CD14-positive monocyte (primary cell): ENCODE measurements around the gene LYRM7. TPM values are rescaled to one million over a fixed set of nuclear protein-coding genes. Genes with fewer than 3 reads are reported as not detected.
"Not testable (repeated sequence)": the region's sequence is repeated elsewhere in the genome, so short reads cannot be mapped to it uniquely, and the experiment has no call there.

ENCODE experiments used
- DNase-seq, 3 donors: peaks; one replicate each; pipeline ENCODE4 v3.0.0-alpha.2; 2011 to 2022
- H2AFZ ChIP-seq: 2 replicates; pipeline ENCODE4 v1.6.0; 2012; ENCODE audit warnings: mild to moderate bottlenecking, low read depth, low read length, inconsistent platforms; ENCODE audit not compliant: insufficient read depth, poor library complexity, severe bottlenecking
- H3K27ac ChIP-seq, 2 donors: 1 replicate in 1 of 2; 2 replicates in 1 of 2; pipeline ENCODE4 v1.5.1; 2012 to 2013; ENCODE audit warnings: low read length in 2 of 2, control low read depth in 1 of 2, inconsistent platforms in 1 of 2, low read depth in 1 of 2, mild to moderate bottlenecking in 1 of 2
- H3K27me3 ChIP-seq, 2 donors: one replicate each; pipeline versions ENCODE4 v1.6.0 to v1.6.1; 2011 to 2013; ENCODE audit warnings: low read length in 2 of 2; ENCODE audit not compliant: control insufficient read depth in 2 of 2, insufficient read depth in 2 of 2
- H3K36me3 ChIP-seq, 2 donors: replicated peaks in 1 of 2; 1 replicate in 1 of 2; 2 replicates in 1 of 2; pipeline versions ENCODE4 v1.5.1 to v1.6.1; 2012 to 2013; ENCODE audit warnings: low read length in 2 of 2, control low read depth in 1 of 2, inconsistent platforms in 1 of 2, mild to moderate bottlenecking in 1 of 2; ENCODE audit not compliant: insufficient read depth in 2 of 2, control insufficient read depth in 1 of 2
- H3K4me1 ChIP-seq, 2 donors: 1 replicate in 1 of 2; 2 replicates in 1 of 2; pipeline versions ENCODE4 v1.5.1 to v1.6.1; 2012 to 2013; ENCODE audit warnings: low read length in 2 of 2, control low read depth in 1 of 2, inconsistent platforms in 1 of 2, mild to moderate bottlenecking in 1 of 2, moderate library complexity in 1 of 2; ENCODE audit not compliant: insufficient read depth in 2 of 2, control insufficient read depth in 1 of 2
- H3K4me2 ChIP-seq: replicated peaks from 2 replicates; pipeline ENCODE3; 2012; ENCODE audit warnings: low read length, moderate library complexity, mild to moderate bottlenecking; ENCODE audit not compliant: poor library complexity, severe bottlenecking; ENCODE audit errors: extremely low read depth
- H3K4me3 ChIP-seq, 3 experiments: fragments of 200-600 bp in 1 of 3; sonication (generic) in 1 of 3; replicated peaks in 1 of 3; 1 replicate in 2 of 3; 2 replicates in 1 of 3; pipeline ENCODE4 v1.5.1; 2011 to 2013; ENCODE audit warnings: low read length in 3 of 3, mild to moderate bottlenecking in 3 of 3, control low read depth in 2 of 3, low read depth in 2 of 3, inconsistent platforms in 1 of 3, moderate library complexity in 1 of 3
- H3K79me2 ChIP-seq: 2 replicates; pipeline ENCODE4 v1.6.0; 2012; ENCODE audit warnings: mild to moderate bottlenecking, control low read depth, inconsistent platforms, low read length, moderate library complexity; ENCODE audit not compliant: insufficient read depth
- H3K9ac ChIP-seq: 2 replicates; pipeline ENCODE4 v1.6.0; 2017; ENCODE audit warnings: low read length, mild to moderate bottlenecking; ENCODE audit not compliant: insufficient read depth, poor library complexity, severe bottlenecking
- H3K9me3 ChIP-seq, 2 donors: replicated peaks in 1 of 2; 1 replicate in 1 of 2; 2 replicates in 1 of 2; pipeline versions ENCODE4 v1.5.1 to v1.6.1; 2012 to 2013; ENCODE audit warnings: low read length in 2 of 2, control low read depth in 1 of 2; ENCODE audit not compliant: control insufficient read depth in 1 of 2, insufficient read depth in 1 of 2
- H4K20me1 ChIP-seq: 2 replicates; pipeline ENCODE4 v1.6.0; 2012; ENCODE audit warnings: mild to moderate bottlenecking, low read length, control low read depth, moderate library complexity; ENCODE audit not compliant: insufficient read depth
- H3K27ac Mint-ChIP-seq, 7 donors: one replicate each; pipeline ENCODE4 v1.8.0; 2020; ENCODE audit warnings: mild to moderate bottlenecking in 7 of 7, mixed read lengths in 7 of 7, moderate library complexity in 6 of 7, inconsistent platforms in 2 of 7
- H3K27me3 Mint-ChIP-seq, 3 donors: one replicate each; pipeline ENCODE4 v1.8.0; 2021 to 2022; ENCODE audit warnings: low read depth in 3 of 3, mild to moderate bottlenecking in 3 of 3, mixed read lengths in 3 of 3, moderate library complexity in 3 of 3, inconsistent platforms in 1 of 3
- H3K36me3 Mint-ChIP-seq, 2 donors: one replicate each; pipeline ENCODE4 v1.8.0; 2020; ENCODE audit warnings: mixed read lengths in 2 of 2, inconsistent platforms in 1 of 2, mild to moderate bottlenecking in 1 of 2
- H3K4me1 Mint-ChIP-seq: one replicate; pipeline ENCODE4 v1.8.0; 2020; ENCODE audit warnings: mild to moderate bottlenecking, mixed read lengths
- H3K4me3 Mint-ChIP-seq, 2 donors: one replicate each; pipeline ENCODE4 v1.8.0; 2020; ENCODE audit warnings: mild to moderate bottlenecking in 2 of 2, mixed read lengths in 2 of 2, moderate library complexity in 1 of 2
- H3K9me3 Mint-ChIP-seq, 7 donors: one replicate each; pipeline ENCODE4 v1.8.0; 2020 to 2022; ENCODE audit warnings: mixed read lengths in 7 of 7, mild to moderate bottlenecking in 6 of 7, moderate library complexity in 6 of 7, inconsistent platforms in 2 of 7
- WGBS: methylation state at CpG from one replicate; pipeline ENCODE4 v1.1.5; 2013; ENCODE audit warnings: missing lambda C conversion rate; ENCODE audit not compliant: insufficient coverage; 5-methylcytosine and 5-hydroxymethylcytosine counted together
- intact Hi-C, 2 donors: fragments of 100-400 bp; cut with micrococcal nuclease; formaldehyde crosslinking; loops; one replicate each; pipeline versions ENCODE4 v1.15.0 to v1.15.1; 2023
- polyA minus RNA-seq: library from RNA; depleted of rRNA, polyadenylated mRNA; stranded (reverse); fragments of >200 nt; gene quantifications from 2 replicates; pipeline ENCODE4 v1.2.3, GENCODE V29; 2012
- polyA plus RNA-seq, 3 donors: library from polyadenylated mRNA; depleted of rRNA in 1 of 3; unstranded in 2 of 3; stranded (reverse) in 1 of 3; fragments of 300-500 nt in 2 of 3; fragments of >200 nt in 1 of 3; fragmentation: Illumina TruSeq in 2 of 3; gene quantifications; 1 replicate in 2 of 3; 2 replicates in 1 of 3; pipeline ENCODE4 v1.2.3, GENCODE V29; 2012 to 2021
- total RNA-seq, 12 experiments: library from RNA in 1 of 12; stranded (reverse) in 1 of 12; fragments of 120-200 nt in 1 of 12; gene quantifications; one replicate each; pipeline ENCODE4 v1.2.4 and lab custom pipeline; 2013 to 2026; ENCODE audit warnings: mixed read lengths in 6 of 12, inconsistent platforms in 1 of 12
- TF ChIP-seq, protein P1 (sequence below): fragments of 200-600 bp; IDR thresholded peaks from one replicate; pipeline ENCODE4 v1.8.0; 2022; ENCODE audit warnings: antibody characterized with exemption, mild to moderate bottlenecking

LYRM7 gene
- 5.3 TPM for total RNA-seq (2013)
- polyA plus RNA-seq (1 to 10 TPM; 3.1 to 3.7 (median 3.2) TPM), polyA minus RNA-seq (0.69 and 1.2 TPM in 2 replicates), total RNA-seq (lab: John Stamatoyannopoulos, UW) (2.6 to 13.4 (median 9.5) reads per million in 11 experiments)

DNA sequence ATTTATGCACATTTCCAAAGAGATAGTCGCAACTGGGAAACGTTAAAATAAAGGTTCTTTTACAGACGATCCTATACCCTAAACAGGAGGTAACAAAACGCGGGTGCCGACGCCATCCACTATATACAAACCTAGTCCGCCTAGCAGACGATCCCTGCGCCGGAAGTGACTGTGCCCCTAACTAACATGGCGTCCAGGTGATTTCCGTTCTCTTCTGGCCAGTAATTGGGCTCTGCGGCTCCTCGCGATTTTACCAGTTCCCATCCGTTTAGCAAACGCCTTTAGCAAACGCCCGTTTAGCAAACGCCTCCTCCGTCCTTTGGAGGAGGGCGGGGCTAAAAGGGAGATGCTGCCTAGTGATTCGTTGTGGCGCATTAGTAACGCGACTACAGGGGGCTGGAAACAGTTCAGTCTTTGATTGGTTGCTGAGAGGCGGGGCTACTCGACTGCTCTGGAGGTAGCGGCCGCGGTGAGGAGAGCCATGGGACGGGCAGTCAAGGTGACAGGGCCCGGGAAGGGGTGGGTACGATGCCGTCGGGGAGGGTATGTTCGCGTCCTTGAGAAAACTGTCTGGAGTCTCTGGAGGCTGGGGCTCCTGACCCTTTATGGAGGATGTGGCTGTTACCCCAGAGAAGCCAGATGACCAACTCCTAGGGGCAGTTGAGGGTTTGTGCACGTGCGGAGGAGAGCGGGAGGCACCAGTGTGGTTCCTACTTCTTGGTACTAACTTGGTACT is at the start of gene LYRM7:
TSS of gene LYRM7 (plus strand) at position 405 of the 736 bp plus-strand sequence. CDS start at position 482, 77 bp downstream.
- intact Hi-C loops = loop anchor here in 1 of 2 donors (5.0 kb wide), 1 partner anchor 82 kb away; no protein-coding TSS in a partner anchor
- H3K4me1 Mint-ChIP-seq = peaks cover 28% of the 10 kb centered on the region
- under 1% methylated on average over 38 of the region's 42 CpGs for WGBS

DNA sequence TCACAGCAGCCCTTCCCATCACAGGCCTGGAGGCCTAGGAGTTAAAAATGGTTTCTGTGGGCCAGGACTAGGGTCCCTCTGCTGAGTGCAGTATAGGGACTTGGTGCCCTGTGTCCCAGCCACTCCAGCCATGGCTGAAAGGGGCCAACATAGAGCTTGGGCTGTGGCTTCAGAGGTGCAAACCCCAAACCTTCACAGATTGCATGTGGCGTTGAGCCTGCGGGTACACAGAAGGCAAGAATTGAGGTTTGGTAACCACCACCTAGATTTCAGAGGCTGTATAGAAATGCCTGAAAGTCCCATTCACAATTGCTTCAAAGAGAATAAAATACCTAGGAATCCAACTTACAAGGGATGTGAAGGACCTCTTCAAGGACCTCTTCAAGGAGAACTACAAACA is 43.5 kb upstream of the LYRM7 start:
- H3K4me1 ChIP-seq, H3K27ac Mint-ChIP-seq, H3K4me1 Mint-ChIP-seq, intact Hi-C loops, H3K27me3 Mint-ChIP-seq, H2AFZ ChIP-seq, DNase-seq, H3K4me3 ChIP-seq, H3K4me3 Mint-ChIP-seq, H3K36me3 Mint-ChIP-seq, H3K27me3 ChIP-seq, H3K9ac ChIP-seq, H3K79me2 ChIP-seq, H4K20me1 ChIP-seq, H3K36me3 ChIP-seq, H3K4me2 ChIP-seq, H3K27ac ChIP-seq: not testable (repeated sequence)
- 100% methylated on average over 2 of the region's 2 CpGs for WGBS
- peaks cover 9 to 21% of the 10 kb centered on the region in 2 donors for H3K9me3 ChIP-seq
- H3K9me3 Mint-ChIP-seq = peaks cover 11 to 24% (median 19%) of the 10 kb centered on the region in 7 donors

More for the DNA sequence above, at the start of gene LYRM7:
- H3K4me2 ChIP-seq = peak within 1 kb of the TSS; percentile 76
- peaks cover 34% of the 10 kb centered on the region for H3K79me2 ChIP-seq
- H3K9me3 ChIP-seq = no peaks in the 10 kb centered on the region
- no peaks in the 10 kb centered on the region for H4K20me1 ChIP-seq
- H3K4me3 Mint-ChIP-seq = peak within 1 kb of the TSS; percentile 94 to 96
- H3K4me1 ChIP-seq = peaks cover 17 to 20% of the 10 kb centered on the region in 2 donors
- peak within 1 kb of the TSS; percentile 58 to 84 (median 59) for H3K4me3 ChIP-seq
- H3K9me3 Mint-ChIP-seq = no peaks in the 10 kb centered on the region
- TF ChIP-seq, protein P1, sequence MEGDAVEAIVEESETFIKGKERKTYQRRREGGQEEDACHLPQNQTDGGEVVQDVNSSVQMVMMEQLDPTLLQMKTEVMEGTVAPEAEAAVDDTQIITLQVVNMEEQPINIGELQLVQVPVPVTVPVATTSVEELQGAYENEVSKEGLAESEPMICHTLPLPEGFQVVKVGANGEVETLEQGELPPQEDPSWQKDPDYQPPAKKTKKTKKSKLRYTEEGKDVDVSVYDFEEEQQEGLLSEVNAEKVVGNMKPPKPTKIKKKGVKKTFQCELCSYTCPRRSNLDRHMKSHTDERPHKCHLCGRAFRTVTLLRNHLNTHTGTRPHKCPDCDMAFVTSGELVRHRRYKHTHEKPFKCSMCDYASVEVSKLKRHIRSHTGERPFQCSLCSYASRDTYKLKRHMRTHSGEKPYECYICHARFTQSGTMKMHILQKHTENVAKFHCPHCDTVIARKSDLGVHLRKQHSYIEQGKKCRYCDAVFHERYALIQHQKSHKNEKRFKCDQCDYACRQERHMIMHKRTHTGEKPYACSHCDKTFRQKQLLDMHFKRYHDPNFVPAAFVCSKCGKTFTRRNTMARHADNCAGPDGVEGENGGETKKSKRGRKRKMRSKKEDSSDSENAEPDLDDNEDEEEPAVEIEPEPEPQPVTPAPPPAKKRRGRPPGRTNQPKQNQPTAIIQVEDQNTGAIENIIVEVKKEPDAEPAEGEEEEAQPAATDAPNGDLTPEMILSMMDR = no peak
- peak within 1 kb of the TSS; percentile 92 for H2AFZ ChIP-seq
- H3K36me3 ChIP-seq = no peaks in the 10 kb centered on the region
- H3K27ac ChIP-seq = peak within 1 kb of the TSS; percentile 61 to 86
- no peaks in the 10 kb centered on the region for H3K27me3 ChIP-seq
- H3K27ac Mint-ChIP-seq = peak within 1 kb of the TSS; percentile 89 to 97 (median 95)
- H3K36me3 Mint-ChIP-seq = no peaks in the 10 kb centered on the region
- H3K9ac ChIP-seq = peak within 1 kb of the TSS; percentile 69
- peaks cover 0 to 4% (median 0%) of the 10 kb centered on the region in 3 donors for H3K27me3 Mint-ChIP-seq
- DNase-seq = peak; percentile 97 to 100 (median 97)
